Esophagus squamous epithelium (tissue), 5 donors: ENCODE measurements around the gene SCN1A. TPM values are rescaled to one million over a fixed set of nuclear protein-coding genes. Genes with fewer than 3 reads are reported as not detected.
"Not testable (repeated sequence)": the region's sequence is repeated elsewhere in the genome, so short reads cannot be mapped to it uniquely, and the experiment has no call there.

Experiments
- DNase-seq: peaks from one replicate; lab custom pipeline; 2025; lab: John Stamatoyannopoulos, UW
- H3K27ac ChIP-seq, 4 donors: fragments of 200-600 bp; sonication (generic); one replicate each; pipeline ENCODE4 v1.5.1; 2016 to 2019; ENCODE audit warnings: mild to moderate bottlenecking in 1 of 4
- H3K27me3 ChIP-seq, 4 donors: fragments of 200-600 bp; sonication (generic); 1 replicate in 3 of 4; 2 replicates in 1 of 4; pipeline versions ENCODE4 v1.5.1 to v1.6.0; 2017 to 2021; ENCODE audit warnings: antibody characterized with exemption in 1 of 4
- H3K36me3 ChIP-seq, 3 donors: fragments of 200-600 bp; sonication (generic); one replicate each; pipeline ENCODE4 v1.5.1; 2016 to 2019
- H3K4me1 ChIP-seq, 3 donors: fragments of 200-600 bp; sonication (generic); one replicate each; pipeline ENCODE4 v1.5.1; 2017 to 2019
- H3K4me3 ChIP-seq, 4 donors: fragments of 200-600 bp; sonication (generic); 1 replicate in 3 of 4; 2 replicates in 1 of 4; pipeline ENCODE4 v1.5.1; 2016 to 2019; ENCODE audit warnings: mild to moderate bottlenecking in 2 of 4, moderate library complexity in 1 of 4
- H3K9me3 ChIP-seq, 3 donors: fragments of 200-600 bp; sonication (generic); one replicate each; pipeline ENCODE4 v1.5.1; 2016 to 2019
- POLR2A ChIP-seq, 4 donors: fragments of 450-650 bp; IDR thresholded peaks; one replicate each; pipeline ENCODE4 v1.6.1; 2017; ENCODE audit warnings: antibody characterized with exemption in 4 of 4, mild to moderate bottlenecking in 4 of 4, moderate library complexity in 3 of 4
- WGBS, 2 donors: methylation state at CpG; one replicate each; pipeline ENCODE4 v1.1.5; 2018; 5-methylcytosine and 5-hydroxymethylcytosine counted together
- intact Hi-C: fragments of 100-400 bp; cut with DNase I; formaldehyde crosslinking; loops from one replicate; pipeline ENCODE4 v1.15.0; 2022
- total RNA-seq, 4 donors: library from RNA; depleted of rRNA; stranded (reverse); fragments of >200 nt; gene quantifications; one replicate each; pipeline ENCODE4 v1.1.0, GENCODE V29; 2016
- TF ChIP-seq, protein P1 (sequence below), 6 experiments: fragments of 450-650 bp in 4 of 6; fragments of 200-600 bp in 2 of 6; sonication (generic) in 2 of 6; IDR thresholded peaks; one replicate each; pipeline ENCODE4 v1.5.1; 2016 to 2019; ENCODE audit warnings: antibody characterized with exemption in 6 of 6, mild to moderate bottlenecking in 4 of 6, moderate library complexity in 4 of 6
- donor health status: DM: yes; HTN: yes; CAD: no.

Gene SCN1A
- total RNA-seq, 4 donors from 2014 or later = not detected

DNA sequence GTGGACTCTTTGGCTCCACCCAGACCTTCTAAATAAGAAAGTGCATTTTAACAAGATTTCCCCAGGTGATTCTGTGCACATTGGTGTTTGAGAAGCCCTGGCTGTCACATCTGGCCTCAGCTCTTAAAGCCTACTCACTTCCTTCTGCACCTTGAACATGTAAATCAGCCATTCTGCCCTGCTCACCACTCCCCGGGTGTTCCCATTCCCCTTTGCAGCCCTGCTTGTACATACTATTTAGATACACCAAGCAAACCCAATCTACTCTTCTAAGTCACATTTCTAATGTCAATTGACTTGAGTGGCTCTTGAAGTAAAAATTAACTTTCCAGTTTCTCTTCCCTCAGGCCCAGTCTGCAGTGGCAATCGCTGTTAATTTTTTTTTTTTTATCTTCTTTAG is 13.1 kb upstream of the SCN1A start:
- intact Hi-C loops = no loop called here
- no peak for DNase-seq
- 85 to 87% methylated on average over 2 of the region's 2 CpGs for WGBS, 2 donors
- TF ChIP-seq, protein P1, sequence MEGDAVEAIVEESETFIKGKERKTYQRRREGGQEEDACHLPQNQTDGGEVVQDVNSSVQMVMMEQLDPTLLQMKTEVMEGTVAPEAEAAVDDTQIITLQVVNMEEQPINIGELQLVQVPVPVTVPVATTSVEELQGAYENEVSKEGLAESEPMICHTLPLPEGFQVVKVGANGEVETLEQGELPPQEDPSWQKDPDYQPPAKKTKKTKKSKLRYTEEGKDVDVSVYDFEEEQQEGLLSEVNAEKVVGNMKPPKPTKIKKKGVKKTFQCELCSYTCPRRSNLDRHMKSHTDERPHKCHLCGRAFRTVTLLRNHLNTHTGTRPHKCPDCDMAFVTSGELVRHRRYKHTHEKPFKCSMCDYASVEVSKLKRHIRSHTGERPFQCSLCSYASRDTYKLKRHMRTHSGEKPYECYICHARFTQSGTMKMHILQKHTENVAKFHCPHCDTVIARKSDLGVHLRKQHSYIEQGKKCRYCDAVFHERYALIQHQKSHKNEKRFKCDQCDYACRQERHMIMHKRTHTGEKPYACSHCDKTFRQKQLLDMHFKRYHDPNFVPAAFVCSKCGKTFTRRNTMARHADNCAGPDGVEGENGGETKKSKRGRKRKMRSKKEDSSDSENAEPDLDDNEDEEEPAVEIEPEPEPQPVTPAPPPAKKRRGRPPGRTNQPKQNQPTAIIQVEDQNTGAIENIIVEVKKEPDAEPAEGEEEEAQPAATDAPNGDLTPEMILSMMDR (IDR thresholded peaks at IDR 0.05) = no peak
- no peak for TF ChIP-seq POLR2A (IDR thresholded peaks at IDR 0.05)
- H3K27me3 ChIP-seq = peaks cover 0 to 6% (median 0%) of the 10 kb centered on the region in 4 donors
- H3K27ac ChIP-seq = no peak overlapping the region
- H3K9me3 ChIP-seq = no peaks in the 10 kb centered on the region
- H3K4me3 ChIP-seq = no peak overlapping the region
- no peaks in the 10 kb centered on the region for H3K36me3 ChIP-seq
- no peaks in the 10 kb centered on the region for H3K4me1 ChIP-seq

DNA sequence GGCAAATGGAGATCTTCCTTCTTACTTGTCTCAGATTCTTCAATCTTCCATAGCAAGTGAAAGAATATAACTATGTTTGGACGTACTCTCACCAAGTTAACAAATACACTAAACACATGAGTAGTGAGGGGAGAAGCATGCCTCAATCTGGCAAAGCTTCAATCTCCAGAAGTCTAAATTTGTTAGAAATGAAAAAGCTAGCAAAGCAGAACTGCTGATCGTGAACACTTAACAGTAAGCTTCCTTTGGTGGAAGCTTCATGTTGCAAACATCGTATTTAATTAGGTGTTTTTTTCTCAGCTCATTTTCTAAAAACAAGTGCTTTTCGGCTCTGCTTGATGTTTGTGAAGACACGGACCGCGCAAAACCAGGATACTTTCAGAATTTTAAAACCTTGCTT is 12.7 kb upstream of the SCN1A start:
- peaks cover 0 to 6% (median 0%) of the 10 kb centered on the region in 4 donors for H3K27me3 ChIP-seq
- no peak overlapping the region for H3K27ac ChIP-seq
- DNase-seq = no peak
- 52 to 61% methylated on average over 7 of the region's 7 CpGs for WGBS, 2 donors
- intact Hi-C loops = no loop called here
- TF ChIP-seq POLR2A (IDR thresholded peaks at IDR 0.05) = no peak
- TF ChIP-seq, protein P1 (IDR thresholded peaks at IDR 0.05) = no peak
- no peak overlapping the region for H3K4me3 ChIP-seq
- H3K9me3 ChIP-seq = no peaks in the 10 kb centered on the region
- no peaks in the 10 kb centered on the region for H3K36me3 ChIP-seq
- H3K4me1 ChIP-seq = no peaks in the 10 kb centered on the region

GRCh38 chr2:166139479-166139878 is 11.7 kb upstream of the SCN1A start:
- intact Hi-C loops, DNase-seq, H3K27me3 ChIP-seq, H3K4me1 ChIP-seq, H3K9me3 ChIP-seq, H3K27ac ChIP-seq, H3K36me3 ChIP-seq, H3K4me3 ChIP-seq: not testable (repeated sequence)
- 17 to 55% methylated on average over 3 of the region's 3 CpGs for WGBS, 2 donors

GRCh38 chr2:166138667-166139066 is 10.8 kb upstream of the SCN1A start:
- H3K4me1 ChIP-seq = no peaks in the 10 kb centered on the region
- H3K36me3 ChIP-seq = no peaks in the 10 kb centered on the region
- H3K27me3 ChIP-seq = peaks cover 0 to 6% (median 0%) of the 10 kb centered on the region in 4 donors
- no peak for DNase-seq
- WGBS, 2 donors = 86% methylated on average over 1 of the region's 1 CpG
- intact Hi-C loops = no loop called here
- H3K9me3 ChIP-seq = no peaks in the 10 kb centered on the region
- TF ChIP-seq, protein P1 (IDR thresholded peaks at IDR 0.05) = no peak
- no peak for TF ChIP-seq POLR2A (IDR thresholded peaks at IDR 0.05)
- H3K4me3 ChIP-seq = no peak overlapping the region
- no peak overlapping the region for H3K27ac ChIP-seq

DNA sequence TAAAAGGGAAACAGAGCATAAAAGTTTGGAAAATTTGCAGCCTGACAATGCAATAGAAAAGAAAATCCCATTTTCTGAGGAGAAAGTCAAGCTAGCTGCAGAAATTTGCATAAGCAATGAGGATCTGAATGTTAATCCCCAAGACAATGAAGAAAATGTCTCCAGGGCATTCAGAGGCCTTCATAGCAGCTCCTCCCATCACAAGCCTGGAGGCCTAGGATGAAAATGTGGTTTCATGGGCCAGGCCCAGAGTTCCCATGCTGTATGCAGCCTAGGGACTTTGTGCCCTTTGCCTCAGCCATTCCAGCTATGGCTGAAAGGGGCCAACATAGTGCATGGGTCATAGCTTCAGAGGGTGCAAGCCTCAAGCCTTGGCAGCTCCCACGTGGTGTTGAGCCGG is 10.3 kb upstream of the SCN1A start:
- 75 to 91% methylated on average over 2 of the region's 2 CpGs for WGBS, 2 donors
- no peaks in the 10 kb centered on the region for H3K4me1 ChIP-seq
- H3K9me3 ChIP-seq = no peaks in the 10 kb centered on the region
- H3K27ac ChIP-seq = no peak overlapping the region
- H3K27me3 ChIP-seq = peaks cover 0 to 6% (median 0%) of the 10 kb centered on the region in 4 donors
- H3K36me3 ChIP-seq = no peaks in the 10 kb centered on the region
- no peak for TF ChIP-seq POLR2A (IDR thresholded peaks at IDR 0.05)
- TF ChIP-seq, protein P1 (IDR thresholded peaks at IDR 0.05) = no peak
- no peak for DNase-seq
- H3K4me3 ChIP-seq = no peak overlapping the region
- intact Hi-C loops = no loop called here

GRCh38 chr2:166137331-166137730 is 9.5 kb upstream of the SCN1A start:
- H3K36me3 ChIP-seq = no peaks in the 10 kb centered on the region
- H3K27ac ChIP-seq = no peak overlapping the region
- 68 to 100% methylated on average over 2 of the region's 2 CpGs for WGBS, 2 donors
- no peak overlapping the region for H3K4me3 ChIP-seq
- H3K4me1 ChIP-seq = no peaks in the 10 kb centered on the region
- TF ChIP-seq, protein P1 (IDR thresholded peaks at IDR 0.05) = no peak
- TF ChIP-seq POLR2A (IDR thresholded peaks at IDR 0.05) = no peak
- peaks cover 0 to 9% (median 0%) of the 10 kb centered on the region in 4 donors for H3K27me3 ChIP-seq
- H3K9me3 ChIP-seq = no peaks in the 10 kb centered on the region
- DNase-seq = no peak
- intact Hi-C loops = no loop called here
